Mesenchymal stem cell (in vitro differentiated cells and primary cell): ENCODE data around the gene CUTA.

ENCODE experiments used
- DNase-seq: peaks from one replicate; pipeline ENCODE4 v3.0.0-alpha.2; 2013
- H2AFZ ChIP-seq: one replicate; pipeline ENCODE4 v1.6.1; 2013; ENCODE audit warnings: low read depth, mild to moderate bottlenecking, control low read depth, inconsistent platforms, low read length, moderate library complexity
- H2AK5ac ChIP-seq: 2 replicates; pipeline ENCODE4 v1.6.1; 2013; ENCODE audit warnings: low read length, moderate library complexity, mild to moderate bottlenecking, inconsistent platforms; ENCODE audit not compliant: severe bottlenecking
- H2BK120ac ChIP-seq: one replicate; pipeline ENCODE4 v1.6.1; 2013; ENCODE audit warnings: low read depth, mild to moderate bottlenecking, inconsistent platforms, low read length, moderate library complexity
- H2BK12ac ChIP-seq, 2 experiments: one replicate each; pipeline ENCODE4 v1.6.1; 2013; ENCODE audit warnings: inconsistent platforms in 2 of 2, low read length in 2 of 2, mild to moderate bottlenecking in 2 of 2, moderate library complexity in 2 of 2, control low read depth in 1 of 2
- H2BK15ac ChIP-seq: one replicate; pipeline ENCODE4 v1.6.1; 2013; ENCODE audit warnings: mild to moderate bottlenecking, low read depth, inconsistent platforms; ENCODE audit not compliant: poor library complexity, severe bottlenecking
- H2BK5ac ChIP-seq: 2 replicates; pipeline ENCODE4 v1.6.1; 2013; ENCODE audit warnings: low read depth, mild to moderate bottlenecking, low read length, control low read depth, inconsistent platforms; ENCODE audit not compliant: poor library complexity, severe bottlenecking
- H3K14ac ChIP-seq, 2 experiments: one replicate each; pipeline ENCODE4 v1.6.1; 2013; ENCODE audit warnings: inconsistent platforms in 2 of 2, low read length in 2 of 2, control low read depth in 1 of 2, mild to moderate bottlenecking in 1 of 2, moderate library complexity in 1 of 2
- H3K18ac ChIP-seq, 2 experiments: one replicate each; pipeline ENCODE4 v1.6.1; 2013; ENCODE audit warnings: inconsistent platforms in 2 of 2, low read length in 2 of 2, control low read depth in 1 of 2, low read depth in 1 of 2, mild to moderate bottlenecking in 1 of 2
- H3K23ac ChIP-seq, 2 experiments: one replicate each; pipeline ENCODE4 v1.6.1; 2013; ENCODE audit warnings: inconsistent platforms in 2 of 2, low read length in 2 of 2, mild to moderate bottlenecking in 2 of 2, moderate library complexity in 2 of 2, control low read depth in 1 of 2
- H3K27ac ChIP-seq: 2 replicates; pipeline ENCODE4 v1.5.1; 2013; ENCODE audit warnings: mild to moderate bottlenecking, moderate library complexity, low read length, control low read depth, inconsistent platforms; ENCODE audit not compliant: poor library complexity, severe bottlenecking
- H3K27me3 ChIP-seq, 2 experiments: 2 replicates each; pipeline versions ENCODE4 v1.6.1 to v1.7.0; 2013; ENCODE audit warnings: low read length in 2 of 2, mild to moderate bottlenecking in 2 of 2, moderate library complexity in 2 of 2, control low read depth in 1 of 2, inconsistent platforms in 1 of 2; ENCODE audit not compliant: control insufficient read depth in 1 of 2, insufficient read depth in 1 of 2
- H3K36me3 ChIP-seq, 2 experiments: 2 replicates each; pipeline versions ENCODE4 v1.6.1 to v1.7.0; 2013; ENCODE audit warnings: low read length in 2 of 2, control low read depth in 1 of 2, inconsistent platforms in 1 of 2, low read depth in 1 of 2, mild to moderate bottlenecking in 1 of 2; ENCODE audit not compliant: insufficient read depth in 2 of 2, control insufficient read depth in 1 of 2
- H3K4ac ChIP-seq, 2 experiments: one replicate each; pipeline ENCODE4 v1.6.1; 2013; ENCODE audit warnings: inconsistent platforms in 2 of 2, low read length in 2 of 2, mild to moderate bottlenecking in 2 of 2, moderate library complexity in 2 of 2, control low read depth in 1 of 2, low read depth in 1 of 2
- H3K4me1 ChIP-seq: 2 replicates; pipeline ENCODE4 v1.6.1; 2013; ENCODE audit warnings: low read depth, low read length, control low read depth; ENCODE audit not compliant: control insufficient read depth, insufficient read depth
- H3K4me2 ChIP-seq: 2 replicates; pipeline ENCODE4 v1.6.1; 2013; ENCODE audit warnings: low read length, mild to moderate bottlenecking, inconsistent platforms; ENCODE audit not compliant: poor library complexity, severe bottlenecking
- H3K4me3 ChIP-seq, 2 experiments: 2 replicates each; pipeline versions ENCODE4 v1.5.1 to v1.7.0; 2013; ENCODE audit warnings: low read length in 2 of 2, mild to moderate bottlenecking in 2 of 2, control low read depth in 1 of 2, low read depth in 1 of 2; ENCODE audit not compliant: insufficient read depth in 1 of 2
- H3K79me1 ChIP-seq: replicated peaks from 2 replicates; pipeline ENCODE4 v1.6.1; 2013; ENCODE audit warnings: mild to moderate bottlenecking, control low read depth, low read length, inconsistent platforms; ENCODE audit not compliant: poor library complexity, severe bottlenecking
- H3K9ac ChIP-seq: 2 replicates; pipeline ENCODE4 v1.7.0; 2013; ENCODE audit warnings: mild to moderate bottlenecking, low read length, moderate library complexity
- H3K9me3 ChIP-seq: 2 replicates; pipeline ENCODE4 v1.7.0; 2013; ENCODE audit warnings: mild to moderate bottlenecking, low read length; ENCODE audit not compliant: control insufficient read depth
- H4K8ac ChIP-seq: one replicate; pipeline ENCODE4 v1.6.1; 2013; ENCODE audit warnings: inconsistent platforms, mild to moderate bottlenecking, low read length, moderate library complexity
- H4K91ac ChIP-seq: one replicate; pipeline ENCODE4 v1.6.1; 2013; ENCODE audit warnings: mild to moderate bottlenecking, low read length, inconsistent platforms
- WGBS: methylation state at CpG from one replicate; pipeline ENCODE4 v1.1.7; 2013; ENCODE audit warnings: mixed read lengths; 5-methylcytosine and 5-hydroxymethylcytosine counted together

Gene CUTA

GRCh38 chr6:33458676-33459075 is 40.8 kb upstream of the CUTA start:
- Histone ChIP-seq H2BK15ac (no peak overlapping the region), H2AFZ (no peak overlapping the region), H2BK5ac (no peak overlapping the region), H3K27me3 (peaks cover 0 to 2% of the 10 kb centered on the region in 2 experiments), H3K27ac (no peak overlapping the region), H3K4me2 (no peak overlapping the region), H3K9me3 (no peaks in the 10 kb centered on the region), H4K91ac (no peak overlapping the region), H3K18ac (no peak overlapping the region), H2BK120ac (no peak overlapping the region), H3K4me1 (peaks cover 5% of the 10 kb centered on the region), H3K79me1 (peaks cover 27% of the 10 kb centered on the region), H2BK12ac (no peak overlapping the region), H3K4ac (no peak overlapping the region), H2AK5ac (no peak overlapping the region), H3K9ac (no peak overlapping the region), H3K14ac (no peak overlapping the region), H3K23ac (no peak overlapping the region), H3K36me3 (peaks cover 10 to 20% of the 10 kb centered on the region in 2 experiments), H3K4me3 (no peak overlapping the region), H4K8ac (no peak overlapping the region)
- WGBS = 75% methylated on average over 3 of the region's 3 CpGs
- DNase-seq = no peak

DNA sequence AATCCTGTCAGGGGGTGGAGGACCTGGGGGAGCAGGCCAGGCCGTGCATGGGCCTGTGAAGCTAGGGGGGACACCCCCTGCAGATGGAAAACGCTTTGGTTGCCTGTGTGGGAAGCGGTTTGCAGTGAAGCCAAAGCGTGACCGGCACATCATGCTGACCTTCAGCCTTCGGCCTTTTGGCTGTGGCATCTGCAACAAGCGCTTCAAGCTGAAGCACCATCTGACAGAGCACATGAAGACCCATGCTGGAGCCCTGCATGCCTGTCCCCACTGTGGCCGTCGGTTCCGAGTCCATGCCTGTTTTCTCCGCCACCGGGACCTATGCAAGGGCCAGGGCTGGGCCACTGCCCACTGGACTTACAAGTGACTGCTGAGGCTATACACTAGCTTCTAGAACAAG is 38.2 kb upstream of the CUTA start:
- WGBS = 97% methylated on average over 12 of the region's 12 CpGs
- H3K9me3 ChIP-seq = no peaks in the 10 kb centered on the region
- no peak overlapping the region for H4K8ac ChIP-seq

GRCh38 chr6:33455051-33455450 is 37.1 kb upstream of the CUTA start:
- no peak for DNase-seq
- H3K4me2 ChIP-seq = peak overlapping the region; percentile 96
- H3K4ac ChIP-seq = peak overlapping the region; percentile 3 to 9
- peak overlapping the region; percentile 87 to 99 for H3K4me3 ChIP-seq
- H3K4me1 ChIP-seq = peaks cover 7% of the 10 kb centered on the region
- H3K27ac ChIP-seq = no peak overlapping the region
- peaks cover 39% of the 10 kb centered on the region for H3K79me1 ChIP-seq
- H2BK120ac ChIP-seq = no peak overlapping the region
- no peak overlapping the region for H2BK5ac ChIP-seq
- H3K36me3 ChIP-seq = peaks cover 24 to 25% of the 10 kb centered on the region in 2 experiments
- H2AK5ac ChIP-seq = no peak overlapping the region
- no peak overlapping the region for H3K18ac ChIP-seq
- H3K9ac ChIP-seq = peak overlapping the region; percentile 97
- no peak overlapping the region for H4K91ac ChIP-seq
- H2BK12ac ChIP-seq = no peak overlapping the region
- H3K9me3 ChIP-seq = no peaks in the 10 kb centered on the region
- no peak overlapping the region for H3K14ac ChIP-seq
- no peak overlapping the region for H3K23ac ChIP-seq
- H2AFZ ChIP-seq = peak overlapping the region; percentile 75
- WGBS = 56% methylated on average over 16 of the region's 16 CpGs
- peak overlapping the region; percentile 20 for H4K8ac ChIP-seq
- H2BK15ac ChIP-seq = no peak overlapping the region
- H3K27me3 ChIP-seq = no peaks in the 10 kb centered on the region

More for the DNA sequence above, 38.2 kb upstream of the CUTA start:
- Histone ChIP-seq H3K14ac (no peak overlapping the region), H2AFZ (no peak overlapping the region), H3K4me3 (no peak overlapping the region), H3K27me3 (no peaks in the 10 kb centered on the region), H3K36me3 (peaks cover 23 to 25% of the 10 kb centered on the region in 2 experiments), H4K91ac (no peak overlapping the region), H3K4ac (no peak overlapping the region), H3K79me1 (peaks cover 39% of the 10 kb centered on the region), H3K9ac (no peak overlapping the region), H2BK120ac (no peak overlapping the region), H2BK15ac (no peak overlapping the region), H3K27ac (no peak overlapping the region), H3K4me2 (no peak overlapping the region), H2BK12ac (no peak overlapping the region), H3K23ac (no peak overlapping the region), H3K4me1 (peaks cover 7% of the 10 kb centered on the region), H2AK5ac (no peak overlapping the region), H3K18ac (no peak overlapping the region), H2BK5ac (no peak overlapping the region)
- DNase-seq = no peak

DNA sequence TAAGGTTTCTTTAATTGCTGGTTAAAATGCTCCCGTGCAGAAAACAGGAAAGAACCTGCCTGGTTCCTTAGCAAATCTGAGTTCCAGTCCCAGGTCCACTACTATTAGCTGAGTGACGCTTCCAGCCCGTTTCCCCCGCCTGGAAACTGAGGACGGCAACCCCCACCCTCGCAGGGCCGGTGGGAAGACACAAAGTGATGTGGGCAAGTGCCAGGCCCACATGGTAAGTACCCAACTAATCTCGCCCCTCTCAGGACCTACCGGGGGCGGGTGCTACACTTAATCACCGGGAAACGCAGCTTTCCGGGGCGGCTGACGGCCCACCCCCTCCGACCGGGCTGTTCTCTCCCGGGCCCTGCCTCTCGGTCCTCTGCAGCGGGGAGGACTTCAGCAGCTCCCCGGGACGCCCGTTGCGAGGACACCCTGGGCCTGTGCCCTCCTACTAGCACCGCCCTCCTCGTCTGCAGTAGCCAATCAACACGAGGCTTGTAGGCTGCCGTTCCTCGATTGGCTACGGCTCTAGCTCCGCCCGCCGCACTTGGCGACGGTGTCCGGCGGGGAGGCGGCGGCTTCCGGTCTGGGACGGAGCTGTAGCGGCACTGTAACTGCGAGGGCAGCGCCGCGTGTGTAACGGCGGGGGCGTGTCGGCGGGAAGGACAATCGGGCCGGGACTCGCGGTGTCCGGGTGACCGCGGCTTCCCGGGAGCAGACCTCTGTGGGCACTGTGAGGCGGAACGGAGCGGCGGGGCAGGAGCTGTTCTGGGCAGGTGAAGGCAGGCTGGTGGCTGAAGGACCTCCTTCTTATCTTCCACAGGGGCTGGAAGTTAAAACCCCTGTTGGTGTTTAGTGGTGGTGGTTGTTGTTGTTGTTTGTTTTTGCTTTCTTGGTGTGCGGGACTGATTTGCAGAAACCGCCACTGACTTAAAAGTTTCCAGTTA is 36.4 kb upstream of the CUTA start, which contains the start of gene ZBTB9:
Gene ZBTB9 (plus strand): TSS at position 568 of the 938 bp plus-strand sequence. CDS start 525 bp downstream, outside the sequence.
- H2BK120ac ChIP-seq = no peak within 1 kb of the TSS
- H3K9ac ChIP-seq = peak within 1 kb of the TSS; percentile 97
- H2AFZ ChIP-seq = peak within 1 kb of the TSS; percentile 83
- WGBS = 0% methylated on average over 65 of the region's 65 CpGs
- H3K4ac ChIP-seq = peak within 1 kb of the TSS; percentile 27 to 85
- H3K4me2 ChIP-seq = peak within 1 kb of the TSS; percentile 96
- peak within 1 kb of the TSS; percentile 91 for H4K8ac ChIP-seq
- peaks cover 39% of the 10 kb centered on the region for H3K79me1 ChIP-seq
- peaks cover 7% of the 10 kb centered on the region for H3K4me1 ChIP-seq
- peak; percentile 97 for DNase-seq
- H2BK15ac ChIP-seq = no peak within 1 kb of the TSS
- peak within 1 kb of the TSS; percentile 8 for H2BK5ac ChIP-seq
- peak within 1 kb of the TSS; percentile 68 for H3K27ac ChIP-seq
- peak within 1 kb of the TSS; percentile 55 to 81 for H3K18ac ChIP-seq
- peak within 1 kb of the TSS in 1 of 2 experiments; percentile 89 for H3K14ac ChIP-seq
- H4K91ac ChIP-seq = peak within 1 kb of the TSS; percentile 62
- H3K4me3 ChIP-seq = peak within 1 kb of the TSS; percentile 87 to 99
- H3K23ac ChIP-seq = peak within 1 kb of the TSS in 1 of 2 experiments; percentile 61
- H3K9me3 ChIP-seq = no peaks in the 10 kb centered on the region
- peak within 1 kb of the TSS in 1 of 2 experiments; percentile 51 for H2BK12ac ChIP-seq
- H3K27me3 ChIP-seq = no peaks in the 10 kb centered on the region
- peaks cover 29 to 32% of the 10 kb centered on the region in 2 experiments for H3K36me3 ChIP-seq
- H2AK5ac ChIP-seq = peak within 1 kb of the TSS; percentile 37
